NCI-H2196 treated with DMSO at 0.1 percent for 48 hours (cell line): ENCODE data around the gene BCOR.

Experiments
- DNase-seq: peaks from one replicate; lab custom pipeline; 2025; ENCODE audit not compliant: unreplicated experiment; lab: John Stamatoyannopoulos, UW

BCOR gene

GRCh38 chrX:40086569-40087335 is 11.0 kb downstream of the BCOR start:
- DNase-seq = no peak

- DNase-seq = no peak
Measured at GRCh38 chrX:40085714-40086113, 12.0 kb downstream of the BCOR start.

- no peak for DNase-seq
Measured at GRCh38 chrX:40085102-40085551, 12.6 kb downstream of the BCOR start.

- no peak for DNase-seq
Measured at GRCh38 chrX:40084471-40085101, 13.2 kb downstream of the BCOR start.

- DNase-seq = no peak
Measured at GRCh38 chrX:40083979-40084359, 13.8 kb downstream of the BCOR start.

- DNase-seq = no peak
Measured at GRCh38 chrX:40083120-40083978, 14.4 kb downstream of the BCOR start.

GRCh38 chrX:40082447-40083119 is 15.2 kb downstream of the BCOR start:
- no peak for DNase-seq

- DNase-seq = no peak
Measured at GRCh38 chrX:40081679-40082068, 16.1 kb downstream of the BCOR start.

GRCh38 chrX:40080894-40081678 is 16.7 kb downstream of the BCOR start:
- no peak for DNase-seq

GRCh38 chrX:40079572-40079971 is 18.2 kb downstream of the BCOR start:
- no peak for DNase-seq

GRCh38 chrX:40078489-40079227 is 19.1 kb downstream of the BCOR start:
- DNase-seq = no peak

- no peak for DNase-seq
Measured at GRCh38 chrX:40077906-40078305, 19.9 kb downstream of the BCOR start.

- no peak for DNase-seq
Measured at GRCh38 chrX:40076750-40077575, 20.8 kb downstream of the BCOR start.

GRCh38 chrX:40074959-40075332 is 22.8 kb downstream of the BCOR start:
- DNase-seq = no peak

- no peak for DNase-seq
Measured at GRCh38 chrX:40074080-40074958, 23.4 kb downstream of the BCOR start.

- no peak for DNase-seq
Measured at GRCh38 chrX:40073439-40074054, 24.2 kb downstream of the BCOR start.

GRCh38 chrX:40072246-40072645 is 25.5 kb downstream of the BCOR start:
- DNase-seq = no peak
